Fibroblast of lung (primary cell): ENCODE results near the gene CAMSAP3. TPM values are rescaled to one million over a fixed set of nuclear protein-coding genes. Genes with fewer than 3 reads are reported as not detected.
A peak's percentile ranks its signal among the peaks of the same experiment; 100 is the strongest.

Experiments used
- DNase-seq, 2 donors: peaks; one replicate each; pipeline versions ENCODE4 v3.0.0 to v3.0.0-alpha.2; 2010; ENCODE audit warnings: low read depth in 2 of 2
- H2AFZ ChIP-seq: 2 replicates; pipeline ENCODE4 v1.5.1; 2012; ENCODE audit warnings: low read length, control low read depth, inconsistent platforms
- H3K27ac ChIP-seq: 2 replicates; pipeline ENCODE4 v1.5.1; 2011; ENCODE audit warnings: low read length, control low read depth; ENCODE audit not compliant: insufficient read depth
- H3K27me3 ChIP-seq: 2 replicates; pipeline ENCODE4 v1.5.1; 2011; ENCODE audit warnings: mild to moderate bottlenecking, low read length; ENCODE audit not compliant: control insufficient read depth, insufficient read depth
- H3K36me3 ChIP-seq: 2 replicates; pipeline ENCODE4 v1.5.1; 2011; ENCODE audit warnings: low read length; ENCODE audit not compliant: control insufficient read depth, insufficient read depth
- H3K4me1 ChIP-seq: 2 replicates; pipeline ENCODE4 v1.5.1; 2011; ENCODE audit warnings: low read length; ENCODE audit not compliant: control insufficient read depth, insufficient read depth; ENCODE audit errors: extremely low read depth
- H3K4me2 ChIP-seq: 2 replicates; pipeline ENCODE4 v1.5.1; 2011; ENCODE audit warnings: low read length, control low read depth; ENCODE audit not compliant: insufficient read depth; ENCODE audit errors: extremely low read depth
- H3K4me3 ChIP-seq, 4 experiments: fragments of 200-600 bp in 1 of 4; sonication (generic) in 1 of 4; replicated peaks in 1 of 4; 2 replicates each; pipeline ENCODE4 v1.5.1; 2011 to 2016; ENCODE audit warnings: low read length in 4 of 4, low read depth in 3 of 4, mild to moderate bottlenecking in 3 of 4, control low read depth in 2 of 4, inconsistent platforms in 1 of 4, mixed read lengths in 1 of 4; ENCODE audit not compliant: insufficient read depth in 1 of 4; ENCODE audit errors: control extremely low read depth in 1 of 4
- H3K79me2 ChIP-seq: 2 replicates; pipeline ENCODE4 v1.5.1; 2012; ENCODE audit warnings: mild to moderate bottlenecking, low read length, inconsistent platforms; ENCODE audit not compliant: control insufficient read depth, insufficient read depth
- H3K9ac ChIP-seq: 2 replicates; pipeline ENCODE4 v1.5.1; 2011; ENCODE audit warnings: mild to moderate bottlenecking, low read length, control low read depth; ENCODE audit not compliant: insufficient read depth
- H3K9me3 ChIP-seq: 2 replicates; pipeline ENCODE4 v1.5.1; 2012; ENCODE audit warnings: low read depth, low read length; ENCODE audit not compliant: control insufficient read depth, insufficient read depth
- H4K20me1 ChIP-seq: 2 replicates; pipeline ENCODE4 v1.5.1; 2011; ENCODE audit warnings: low read length; ENCODE audit not compliant: control insufficient read depth, insufficient read depth; ENCODE audit errors: extremely low read depth
- EZH2 ChIP-seq: IDR thresholded peaks from 2 replicates; pipeline ENCODE4 v1.5.1; 2012; ENCODE audit warnings: low read length, control low read depth, mild to moderate bottlenecking; ENCODE audit errors: missing control alignments
- polyA plus RNA-seq, 2 donors: library from polyadenylated mRNA; depleted of rRNA in 1 of 2; stranded (reverse) in 1 of 2; unstranded in 1 of 2; fragments of >200 nt; gene quantifications; 2 replicates each; pipeline ENCODE4 v1.2.1, GENCODE V29; 2011 to 2012; ENCODE audit warnings: missing spikeins in 1 of 2
- total RNA-seq: library from RNA; depleted of rRNA; stranded (reverse); fragments of >200 nt; gene quantifications from 2 replicates; pipeline ENCODE4 v1.2.1, GENCODE V29; 2014
- TF ChIP-seq, protein P1 (sequence below), 2 donors: IDR thresholded peaks in 1 of 2; conservative IDR thresholded peaks in 1 of 2; 1 replicate in 1 of 2; 2 replicates in 1 of 2; pipeline ENCODE4 v1.5.1; 2011 to 2012; ENCODE audit warnings: low read length in 2 of 2, control low read depth in 1 of 2, inconsistent platforms in 1 of 2, low read depth in 1 of 2, mild to moderate bottlenecking in 1 of 2

Gene CAMSAP3
- total and polyA plus RNA-seq, 2 donors (not counting 1 experiment from before 2014, with no cell fraction given) = not detected

GRCh38 chr19:7657131-7657751 lies 61.6 kb downstream of the CAMSAP3 start:
- peak in 1 of 2 donors; percentile 8 for DNase-seq
- Histone ChIP-seq H2AFZ (no peak overlapping the region), H3K9ac (no peak overlapping the region)

GRCh38 chr19:7658219-7658686 lies 62.6 kb downstream of the CAMSAP3 start:
- Histone ChIP-seq H3K79me2 (no peaks in the 10 kb centered on the region), H3K27me3 (no peaks in the 10 kb centered on the region), H4K20me1 (no peaks in the 10 kb centered on the region), H3K36me3 (no peaks in the 10 kb centered on the region), H3K9ac (no peak overlapping the region), H3K9me3 (no peaks in the 10 kb centered on the region), H3K27ac (no peak overlapping the region), H3K4me3 (no peak overlapping the region), H2AFZ (no peak overlapping the region), H3K4me2 (no peak overlapping the region), H3K4me1 (no peaks in the 10 kb centered on the region)
- TF ChIP-seq, protein P1, sequence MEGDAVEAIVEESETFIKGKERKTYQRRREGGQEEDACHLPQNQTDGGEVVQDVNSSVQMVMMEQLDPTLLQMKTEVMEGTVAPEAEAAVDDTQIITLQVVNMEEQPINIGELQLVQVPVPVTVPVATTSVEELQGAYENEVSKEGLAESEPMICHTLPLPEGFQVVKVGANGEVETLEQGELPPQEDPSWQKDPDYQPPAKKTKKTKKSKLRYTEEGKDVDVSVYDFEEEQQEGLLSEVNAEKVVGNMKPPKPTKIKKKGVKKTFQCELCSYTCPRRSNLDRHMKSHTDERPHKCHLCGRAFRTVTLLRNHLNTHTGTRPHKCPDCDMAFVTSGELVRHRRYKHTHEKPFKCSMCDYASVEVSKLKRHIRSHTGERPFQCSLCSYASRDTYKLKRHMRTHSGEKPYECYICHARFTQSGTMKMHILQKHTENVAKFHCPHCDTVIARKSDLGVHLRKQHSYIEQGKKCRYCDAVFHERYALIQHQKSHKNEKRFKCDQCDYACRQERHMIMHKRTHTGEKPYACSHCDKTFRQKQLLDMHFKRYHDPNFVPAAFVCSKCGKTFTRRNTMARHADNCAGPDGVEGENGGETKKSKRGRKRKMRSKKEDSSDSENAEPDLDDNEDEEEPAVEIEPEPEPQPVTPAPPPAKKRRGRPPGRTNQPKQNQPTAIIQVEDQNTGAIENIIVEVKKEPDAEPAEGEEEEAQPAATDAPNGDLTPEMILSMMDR (conservative IDR thresholded peaks at IDR 0.05 in 1 of 2, IDR thresholded peaks at IDR 0.05 in 1 of 2; ENCODE audit: low read depth in 1 of 2, low read length in 2 of 2) = no peak
- no peak for TF ChIP-seq EZH2
- no peak for DNase-seq

More at GRCh38 chr19:7657131-7657751, 61.6 kb downstream of the CAMSAP3 start:
- Histone ChIP-seq H3K79me2 (no peaks in the 10 kb centered on the region), H3K9me3 (no peaks in the 10 kb centered on the region), H3K27me3 (no peaks in the 10 kb centered on the region), H3K4me2 (no peak overlapping the region), H4K20me1 (no peaks in the 10 kb centered on the region), H3K4me1 (peaks cover 2% of the 10 kb centered on the region), H3K27ac (no peak overlapping the region), H3K4me3 (no peak overlapping the region), H3K36me3 (no peaks in the 10 kb centered on the region)
- TF ChIP-seq, protein P1 (conservative IDR thresholded peaks at IDR 0.05 in 1 of 2, IDR thresholded peaks at IDR 0.05 in 1 of 2; ENCODE audit: low read depth in 1 of 2, low read length in 2 of 2) = no peak
- TF ChIP-seq EZH2 = no peak

DNA sequence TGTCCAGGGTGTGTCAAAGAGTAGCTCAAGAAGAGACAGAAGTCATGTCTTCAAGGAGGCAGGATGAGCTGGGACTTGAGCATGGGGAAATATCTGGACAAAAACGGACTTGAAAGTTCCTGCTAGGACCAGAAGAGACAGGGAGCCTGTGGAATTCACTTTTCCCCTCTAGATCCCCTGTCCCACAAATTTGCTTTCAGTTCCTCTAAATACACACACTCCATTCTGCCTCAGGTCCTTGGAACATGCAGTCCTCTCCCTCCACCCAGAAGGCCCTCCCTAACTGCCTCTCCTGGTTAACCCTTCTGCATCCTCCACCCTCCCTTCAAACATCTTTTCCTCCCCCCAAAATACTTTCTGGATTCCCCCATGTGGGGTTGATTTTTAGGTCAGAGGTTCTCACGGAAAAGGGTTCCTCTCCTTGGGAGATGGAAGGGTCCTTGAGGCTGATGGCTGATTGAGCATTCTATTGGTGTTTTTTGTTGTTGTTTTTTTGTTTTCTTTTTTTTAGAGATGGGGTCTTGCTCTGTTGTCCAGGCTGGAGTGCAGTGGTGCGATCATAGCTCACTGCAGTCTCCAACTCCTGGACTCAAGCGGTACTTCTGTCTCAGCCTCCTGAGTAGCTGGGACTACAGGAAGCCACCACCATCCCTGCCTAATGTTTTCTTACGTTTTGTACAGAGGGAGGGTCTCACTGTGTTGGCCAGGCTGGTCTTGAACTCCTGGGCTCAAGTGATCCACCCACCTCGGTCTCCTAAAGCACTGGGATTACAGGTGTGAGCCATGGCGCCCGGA lies 66.3 kb downstream of the CAMSAP3 start:
- no peak overlapping the region for H3K9ac ChIP-seq
- no peak for DNase-seq
- H3K27me3 ChIP-seq = no peaks in the 10 kb centered on the region
- H3K9me3 ChIP-seq = no peaks in the 10 kb centered on the region
- no peaks in the 10 kb centered on the region for H4K20me1 ChIP-seq
- no peak overlapping the region for H3K4me3 ChIP-seq
- H3K79me2 ChIP-seq = no peaks in the 10 kb centered on the region
- H3K27ac ChIP-seq = no peak overlapping the region
- H3K4me1 ChIP-seq = no peaks in the 10 kb centered on the region
- no peak overlapping the region for H2AFZ ChIP-seq
- no peak overlapping the region for H3K4me2 ChIP-seq
- no peaks in the 10 kb centered on the region for H3K36me3 ChIP-seq
- no peak for TF ChIP-seq EZH2
